HG03457 (cell line): Measurements from ENCODE around the gene FAM228A.
"Not testable (repeated sequence)": the region's sequence is repeated elsewhere in the genome, so short reads cannot be mapped to it uniquely, and the experiment has no call there.

Source experiments
- ATAC-seq: cut with Tn5 transposase; IDR thresholded peaks from one replicate; pipeline ENCODE4 v1.9.1; 2021; ENCODE audit warnings: moderate number of reproducible peaks; ENCODE audit not compliant: unreplicated experiment

The FAM228A gene

GRCh38 chr2:24190503-24190902 is 15.7 kb downstream of the FAM228A start:
- no peak for ATAC-seq

GRCh38 chr2:24191156-24191555 is 16.3 kb downstream of the FAM228A start:
- no peak for ATAC-seq

- ATAC-seq: no peak
Observed at GRCh38 chr2:24191848-24192247, 17.0 kb downstream of the FAM228A start.

GRCh38 chr2:24197213-24197612 is 22.4 kb downstream of the FAM228A start:
- ATAC-seq: not testable (repeated sequence)

GRCh38 chr2:24199968-24200590 is 25.2 kb downstream of the FAM228A start:
- ATAC-seq: no peak

- ATAC-seq: no peak
Observed at GRCh38 chr2:24200799-24201198, 25.9 kb downstream of the FAM228A start.

GRCh38 chr2:24203029-24203786 is 28.4 kb downstream of the FAM228A start:
- no peak for ATAC-seq

GRCh38 chr2:24203787-24204150 is 28.9 kb downstream of the FAM228A start:
- no peak for ATAC-seq

- ATAC-seq: no peak
Observed at GRCh38 chr2:24204505-24204904, 29.7 kb downstream of the FAM228A start.

- no peak for ATAC-seq
Observed at GRCh38 chr2:24205131-24205530, 30.3 kb downstream of the FAM228A start.

GRCh38 chr2:24206242-24206641 is 31.4 kb downstream of the FAM228A start:
- no peak for ATAC-seq

GRCh38 chr2:24206714-24207113 is 31.9 kb downstream of the FAM228A start:
- ATAC-seq: no peak

- ATAC-seq: no peak
Observed at GRCh38 chr2:24207359-24207758, 32.5 kb downstream of the FAM228A start.

GRCh38 chr2:24208490-24208889 is 33.6 kb downstream of the FAM228A start:
- no peak for ATAC-seq

- no peak for ATAC-seq
Observed at GRCh38 chr2:24209389-24210105, 34.7 kb downstream of the FAM228A start.

- no peak for ATAC-seq
Observed at GRCh38 chr2:24210106-24210455, 35.2 kb downstream of the FAM228A start.

GRCh38 chr2:24210723-24211122 is 35.9 kb downstream of the FAM228A start:
- no peak for ATAC-seq

GRCh38 chr2:24211408-24211807 is 36.6 kb downstream of the FAM228A start:
- no peak for ATAC-seq

- ATAC-seq: peak; percentile 80
Observed at GRCh38 chr2:24214880-24215279, 40.0 kb downstream of the FAM228A start.

- no peak for ATAC-seq
Observed at GRCh38 chr2:24220554-24221291, 45.9 kb downstream of the FAM228A start.

- no peak for ATAC-seq
Observed at GRCh38 chr2:24221343-24222050, 46.6 kb downstream of the FAM228A start.
